HUES48 (cell line): ENCODE data around the gene MAMDC4.
A peak's percentile ranks its signal among the peaks of the same experiment; 100 is the strongest.

Experiments used
- H3K27ac ChIP-seq: one replicate; pipeline ENCODE4 v1.7.0; 2013; ENCODE audit warnings: low read depth, low read length, inconsistent platforms
- H3K27me3 ChIP-seq: 2 replicates; pipeline ENCODE4 v1.6.1; 2013; ENCODE audit warnings: mild to moderate bottlenecking, low read length; ENCODE audit not compliant: control insufficient read depth, insufficient read depth
- H3K36me3 ChIP-seq: 2 replicates; pipeline ENCODE4 v1.6.1; 2013; ENCODE audit warnings: low read length; ENCODE audit not compliant: control insufficient read depth, insufficient read depth
- H3K4me1 ChIP-seq: 2 replicates; pipeline ENCODE4 v1.6.1; 2013; ENCODE audit warnings: mild to moderate bottlenecking, low read length; ENCODE audit not compliant: control insufficient read depth, insufficient read depth
- H3K4me3 ChIP-seq: 2 replicates; pipeline ENCODE4 v1.5.1; 2013; ENCODE audit warnings: mild to moderate bottlenecking, low read depth, low read length
- H3K9ac ChIP-seq: 2 replicates; pipeline ENCODE4 v1.6.1; 2013; ENCODE audit warnings: mild to moderate bottlenecking, low read depth, low read length, moderate library complexity
- H3K9me3 ChIP-seq: 2 replicates; pipeline ENCODE4 v1.6.1; 2013; ENCODE audit warnings: low read length; ENCODE audit not compliant: control insufficient read depth, insufficient read depth

The MAMDC4 gene

GRCh38 chr9:136847826-136848392 is 4.2 kb upstream of the MAMDC4 start:
- Histone ChIP-seq H3K36me3 (peaks cover 20% of the 10 kb centered on the region), H3K4me3 (peak overlapping the region; percentile 83), H3K9me3 (no peaks in the 10 kb centered on the region), H3K27me3 (no peaks in the 10 kb centered on the region), H3K27ac (peak overlapping the region; percentile 95), H3K4me1 (peaks cover 7% of the 10 kb centered on the region; the same call in 1 of the 2 replicates), H3K9ac (peak overlapping the region; percentile 43)

DNA sequence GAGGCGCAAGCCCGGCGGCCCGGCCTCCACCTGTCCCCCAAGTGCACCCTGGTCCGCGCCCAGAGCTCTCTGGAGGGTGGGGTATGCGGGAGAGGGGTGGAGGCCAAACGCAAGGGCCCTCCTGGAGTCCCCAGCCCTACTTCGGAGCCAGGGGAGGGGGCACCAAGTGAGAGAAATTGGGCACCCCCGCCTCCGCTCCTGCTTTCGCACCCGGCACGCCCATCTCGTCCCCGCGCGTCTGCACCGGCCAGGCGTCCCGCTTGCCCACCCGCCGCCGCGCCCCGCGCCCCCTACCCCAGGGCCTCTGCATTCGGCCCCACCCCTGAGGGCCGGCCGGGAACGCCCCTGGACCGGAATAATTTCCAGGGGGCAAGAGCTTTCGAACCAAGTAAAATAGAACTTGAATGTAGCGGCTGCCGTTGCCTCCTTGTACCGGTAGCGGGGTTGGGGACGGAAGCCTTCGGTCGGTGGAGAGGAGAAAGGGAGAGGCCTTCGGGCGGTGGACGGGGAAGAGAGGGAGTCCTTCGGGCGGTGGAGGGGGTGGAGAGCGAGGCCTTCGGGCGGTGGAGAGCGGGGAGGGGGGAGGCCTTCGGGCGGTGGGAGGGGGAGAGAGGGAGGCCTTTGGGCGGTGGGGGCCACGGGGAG is 3.6 kb upstream of the MAMDC4 start:
- Histone ChIP-seq H3K27me3 (no peaks in the 10 kb centered on the region), H3K27ac (peak overlapping the region; percentile 95), H3K4me3 (peak overlapping the region; percentile 83), H3K9ac (peak overlapping the region; percentile 88), H3K9me3 (no peaks in the 10 kb centered on the region), H3K36me3 (peaks cover 20% of the 10 kb centered on the region), H3K4me1 (peaks cover 7% of the 10 kb centered on the region; the same call in 1 of the 2 replicates)

DNA sequence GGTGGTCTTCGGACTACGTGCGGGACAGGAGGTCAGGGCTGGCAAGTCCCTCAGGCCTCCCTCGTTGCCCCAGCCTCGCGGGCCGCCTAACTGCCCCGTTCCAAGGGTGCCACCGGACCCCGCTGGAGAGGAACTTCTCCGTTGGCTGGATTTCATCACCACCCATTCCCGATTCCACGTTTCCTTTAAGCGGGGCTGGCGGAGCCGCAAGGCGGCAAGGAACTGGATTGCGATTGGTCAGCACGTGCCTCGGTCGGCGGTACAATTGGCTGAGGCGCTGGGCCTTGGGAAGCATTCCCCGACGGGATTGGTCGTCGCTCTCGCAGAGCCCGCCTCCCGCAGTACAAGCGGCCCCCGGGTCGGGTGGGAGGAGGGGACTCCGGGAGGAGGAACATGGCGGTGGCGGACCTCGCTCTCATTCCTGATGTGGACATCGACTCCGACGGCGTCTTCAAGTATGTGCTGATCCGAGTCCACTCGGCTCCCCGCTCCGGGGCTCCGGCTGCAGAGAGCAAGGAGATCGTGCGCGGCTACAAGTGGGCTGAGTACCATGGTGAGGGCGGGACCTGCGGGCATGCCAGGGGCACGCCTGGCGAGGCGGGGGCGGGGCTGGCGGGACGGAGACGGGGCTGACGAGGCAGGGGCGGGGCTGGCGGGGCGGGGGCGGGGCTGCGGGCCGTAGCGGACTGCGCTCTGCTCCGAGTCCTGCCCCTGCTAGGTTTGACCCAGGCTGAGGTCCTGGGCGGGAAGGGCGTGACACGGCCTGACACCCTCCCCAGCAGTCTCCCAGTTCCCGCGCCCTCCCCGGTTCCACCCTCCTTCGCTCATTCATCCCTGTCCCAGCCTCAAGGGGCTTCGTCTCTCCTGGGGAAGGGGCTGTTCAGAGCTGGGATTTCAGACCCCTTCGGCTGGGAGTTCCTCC is 2.8 kb upstream of the MAMDC4 start, which contains the start of gene PHPT1:
Gene PHPT1, plus strand, starts transcription at position 372 of the 922 bp plus-strand sequence. Its CDS starts 22 bp downstream, at position 394.
- Histone ChIP-seq H3K4me3 (peak within 1 kb of the TSS; percentile 83), H3K9ac (peak within 1 kb of the TSS; percentile 88), H3K36me3 (peaks cover 20% of the 10 kb centered on the region), H3K4me1 (peaks cover 7% of the 10 kb centered on the region; the same call in 1 of the 2 replicates), H3K9me3 (no peaks in the 10 kb centered on the region), H3K27ac (peak within 1 kb of the TSS; percentile 95), H3K27me3 (no peaks in the 10 kb centered on the region)

DNA sequence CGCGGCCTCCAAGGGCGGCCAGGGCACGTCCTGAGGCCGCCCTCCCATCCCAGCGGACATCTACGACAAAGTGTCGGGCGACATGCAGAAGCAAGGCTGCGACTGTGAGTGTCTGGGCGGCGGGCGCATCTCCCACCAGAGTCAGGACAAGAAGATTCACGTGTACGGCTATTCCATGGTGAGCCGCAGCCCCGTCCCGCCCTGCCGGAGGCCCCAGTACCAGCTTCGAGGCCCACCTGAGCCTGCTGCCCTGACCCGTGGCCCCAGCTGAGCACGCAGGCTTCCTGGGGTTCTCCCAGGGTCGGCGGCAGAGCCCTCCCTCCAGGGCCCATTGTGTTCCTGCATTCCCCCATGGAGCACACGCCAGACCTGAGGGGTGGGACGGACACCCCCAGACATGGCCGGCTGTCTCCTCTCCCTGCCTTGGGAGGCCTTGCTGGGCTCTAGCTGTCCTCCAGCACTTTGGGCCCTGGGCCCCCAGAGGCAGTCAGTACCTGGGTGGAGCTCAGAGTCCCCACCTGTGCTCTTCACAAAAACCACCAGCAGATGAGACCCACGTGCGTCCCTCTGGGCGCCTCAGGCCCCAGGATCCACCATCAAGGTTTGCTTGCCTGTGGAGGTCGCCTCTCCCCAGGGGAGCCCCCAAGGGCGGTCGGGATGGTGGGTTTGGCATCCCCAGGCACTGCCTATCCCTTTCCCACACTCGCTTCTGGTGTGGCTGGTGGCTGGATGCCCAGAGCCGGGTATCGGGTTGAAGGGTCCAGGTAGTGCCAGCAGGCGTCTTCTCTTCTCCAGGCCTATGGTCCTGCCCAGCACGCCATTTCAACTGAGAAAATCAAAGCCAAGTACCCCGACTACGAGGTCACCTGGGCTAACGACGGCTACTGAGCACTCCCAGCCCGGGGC is 1.9 kb upstream of the MAMDC4 start:
- H3K4me3 ChIP-seq, result peak overlapping the region; percentile 83

GRCh38 chr9:136850866-136851775 is 1.0 kb upstream of the MAMDC4 start:
- Histone ChIP-seq H3K27me3 (no peaks in the 10 kb centered on the region), H3K4me1 (peaks cover 7% of the 10 kb centered on the region; the same call in 1 of the 2 replicates), H3K36me3 (peaks cover 20% of the 10 kb centered on the region), H3K9me3 (no peaks in the 10 kb centered on the region), H3K9ac (no peak overlapping the region), H3K27ac (no peak overlapping the region), H3K4me3 (no peak overlapping the region)

More for the DNA sequence above, 1.9 kb upstream of the MAMDC4 start:
- Histone ChIP-seq H3K9me3 (no peaks in the 10 kb centered on the region), H3K4me1 (peaks cover 7% of the 10 kb centered on the region; the same call in 1 of the 2 replicates), H3K36me3 (peaks cover 20% of the 10 kb centered on the region), H3K27ac (peak overlapping the region; percentile 95), H3K9ac (no peak overlapping the region), H3K27me3 (no peaks in the 10 kb centered on the region)

DNA sequence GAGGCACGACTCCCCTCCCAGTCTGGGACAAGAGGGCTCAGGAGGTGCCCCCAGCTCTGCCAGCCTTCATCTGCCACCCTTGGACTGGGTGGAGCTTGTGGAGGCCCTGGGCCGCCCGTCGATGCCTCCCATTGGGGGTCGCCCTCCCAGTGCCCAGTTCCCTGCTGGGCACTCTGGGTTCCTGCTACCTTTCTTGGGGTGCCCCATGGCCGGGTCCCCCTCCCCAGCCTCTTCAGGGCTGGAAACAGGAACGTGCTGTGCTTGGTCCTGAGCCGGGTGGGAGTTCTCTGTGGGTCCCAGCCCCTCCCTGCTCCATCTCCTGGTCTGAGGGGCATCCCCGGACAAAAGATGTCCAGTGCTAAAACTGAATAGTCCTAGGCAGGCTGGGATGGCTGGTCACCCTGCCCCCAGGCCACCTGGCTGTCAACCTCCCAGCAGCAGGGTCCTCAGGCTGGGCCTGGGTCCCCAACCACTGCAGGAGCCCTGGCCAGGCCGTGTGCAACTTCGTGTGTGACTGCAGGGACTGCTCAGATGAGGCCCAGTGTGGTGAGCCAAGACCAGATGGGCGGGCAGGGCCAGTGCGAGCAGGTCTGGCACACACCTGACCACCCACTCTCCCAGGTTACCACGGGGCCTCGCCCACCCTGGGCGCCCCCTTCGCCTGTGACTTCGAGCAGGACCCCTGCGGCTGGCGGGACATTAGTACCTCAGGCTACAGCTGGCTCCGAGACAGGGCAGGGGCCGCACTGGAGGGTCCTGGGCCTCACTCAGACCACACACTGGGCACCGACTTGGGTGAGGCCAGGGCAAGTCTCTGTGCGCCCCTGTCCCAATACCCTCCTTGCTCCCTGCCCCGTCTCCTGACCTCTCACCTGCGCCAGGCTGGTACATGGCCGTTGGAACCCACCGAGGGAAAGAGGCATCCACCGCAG is 784 bp downstream of the MAMDC4 start:
- peaks cover 20% of the 10 kb centered on the region for H3K36me3 ChIP-seq
- no peak overlapping the region for H3K9ac ChIP-seq
- no peak overlapping the region for H3K4me3 ChIP-seq
- peaks cover 7% of the 10 kb centered on the region; the same call in 1 of the 2 replicates for H3K4me1 ChIP-seq
- no peak overlapping the region for H3K27ac ChIP-seq
- no peaks in the 10 kb centered on the region for H3K27me3 ChIP-seq
- no peaks in the 10 kb centered on the region for H3K9me3 ChIP-seq

DNA sequence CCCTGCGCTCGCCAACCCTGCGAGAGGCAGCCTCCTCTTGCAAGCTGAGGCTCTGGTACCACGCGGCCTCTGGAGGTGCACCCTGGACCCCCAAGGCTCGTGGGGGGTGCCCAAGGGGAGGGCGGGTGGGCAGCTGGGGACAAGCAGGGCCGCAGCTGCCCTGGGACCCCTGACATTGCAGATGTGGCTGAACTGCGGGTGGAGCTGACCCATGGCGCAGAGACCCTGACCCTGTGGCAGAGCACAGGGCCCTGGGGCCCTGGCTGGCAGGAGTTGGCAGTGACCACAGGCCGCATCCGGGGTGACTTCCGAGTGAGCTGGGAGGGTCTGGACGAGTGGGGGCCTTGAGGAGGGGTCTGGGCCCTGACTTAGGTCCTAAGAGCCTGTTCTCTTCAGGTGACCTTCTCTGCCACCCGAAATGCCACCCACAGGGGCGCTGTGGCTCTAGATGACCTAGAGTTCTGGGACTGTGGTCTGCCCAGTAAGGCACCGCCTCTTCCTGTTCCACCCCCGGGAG is 1.5 kb downstream of the MAMDC4 start:
- H3K27ac ChIP-seq, result no peak overlapping the region
- peaks cover 20% of the 10 kb centered on the region for H3K36me3 ChIP-seq
- H3K4me1 ChIP-seq, result peaks cover 7% of the 10 kb centered on the region; the same call in 1 of the 2 replicates
- no peak overlapping the region for H3K4me3 ChIP-seq
- no peak overlapping the region for H3K9ac ChIP-seq
- no peaks in the 10 kb centered on the region for H3K27me3 ChIP-seq
- no peaks in the 10 kb centered on the region for H3K9me3 ChIP-seq

GRCh38 chr9:136854113-136854841 is 2.1 kb downstream of the MAMDC4 start:
- Histone ChIP-seq H3K4me1 (peaks cover 7% of the 10 kb centered on the region; the same call in 1 of the 2 replicates), H3K4me3 (no peak overlapping the region), H3K36me3 (peaks cover 20% of the 10 kb centered on the region), H3K9me3 (no peaks in the 10 kb centered on the region), H3K27me3 (no peaks in the 10 kb centered on the region), H3K9ac (no peak overlapping the region), H3K27ac (no peak overlapping the region)
